SK-N-SH (cell line): ENCODE measurements around the gene TBX4.

Experiments used
- CTCF ChIP-seq: fragments of 200-600 bp; sonication (generic); IDR thresholded peaks from 2 replicates; pipeline ENCODE4 v1.6.1; 2017; ENCODE audit warnings: antibody characterized with exemption, mild to moderate bottlenecking, moderate library complexity
- EP300 ChIP-seq, 2 experiments: IDR thresholded peaks; 2 replicates each; pipeline versions ENCODE4 v1.4.0 to v1.6.1; 2012; ENCODE audit warnings: borderline replicate concordance in 1 of 2, low read depth in 1 of 2, low read length in 1 of 2
- MEF2A ChIP-seq: IDR thresholded peaks from 2 replicates; pipeline ENCODE4 v1.4.0; 2012; ENCODE audit warnings: low read depth, borderline replicate concordance
- NFIC ChIP-seq: IDR thresholded peaks from 2 replicates; pipeline ENCODE4 v1.4.0; 2012; ENCODE audit warnings: borderline replicate concordance
- RFX5 ChIP-seq: IDR thresholded peaks from 2 replicates; pipeline ENCODE4 v1.6.1; 2012; ENCODE audit warnings: mild to moderate bottlenecking, improper control_type of control experiment, low read length
- SMC3 ChIP-seq: IDR thresholded peaks from 2 replicates; pipeline ENCODE4 v1.6.1; 2012; ENCODE audit warnings: low read depth, low read length, improper control_type of control experiment
- TAF1 ChIP-seq: IDR thresholded peaks from 2 replicates; pipeline ENCODE4 v1.6.1; 2012; ENCODE audit warnings: low read depth, mild to moderate bottlenecking, low read length, moderate library complexity, borderline replicate concordance

GRCh38 chr17:61422116-61422799 lies 30.0 kb upstream of the TBX4 start:
- TF ChIP-seq EP300 (IDR thresholded peaks at IDR 0.05; ENCODE audit: borderline replicate concordance in 1 of 2, low read depth in 1 of 2, low read length in 1 of 2) (no peak), NFIC (no peak), TAF1 (no peak), CTCF (no peak), MEF2A (no peak), SMC3 (no peak), RFX5 (no peak)
